Measurements from ENCODE around the gene MEOX1. TPM values are rescaled to one million over a fixed set of nuclear protein-coding genes. Genes with fewer than 3 reads are reported as not detected.

The MEOX1 gene
- total and polyA plus RNA-seq, 2 of the 8 experiments (the other 6 are each of a cell fraction or from before 2014, with no cell fraction given): not detected

DNA sequence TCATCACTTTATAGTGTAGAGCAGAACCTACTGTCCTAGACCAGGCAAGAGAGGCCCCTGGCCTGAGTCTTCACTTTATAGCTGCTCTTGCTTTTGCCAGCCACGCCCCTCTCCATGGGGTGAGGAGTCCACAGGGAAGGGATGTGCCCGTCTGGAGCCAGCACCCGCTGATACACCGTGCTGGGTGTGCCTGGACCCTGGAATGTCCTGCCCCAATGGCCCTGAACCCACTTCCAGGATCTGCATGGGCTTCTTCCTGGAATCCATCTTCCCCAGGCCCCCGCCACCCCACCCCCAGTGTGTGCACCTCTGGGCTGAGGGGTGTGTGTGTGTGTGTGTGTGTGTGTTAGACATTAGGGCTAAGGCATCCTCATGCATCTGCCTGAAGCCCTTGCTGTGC is 44.9 kb downstream of the MEOX1 start:
- Histone ChIP-seq H3K23ac (ENCODE audit: insufficient read length) (no peak overlapping the region), H3K4me2 (ENCODE audit: insufficient read depth in 1 of 2, low read depth in 2 of 2, low read length in 2 of 2) (no peak overlapping the region), H3K4me1 (replicated peaks in 1 of 4; ENCODE audit: control insufficient read depth in 3 of 4, insufficient read depth in 4 of 4, low read length in 3 of 4) (no peaks in the 10 kb centered on the region), H3K79me1 (ENCODE audit: low read depth, low read length) (no peaks in the 10 kb centered on the region), H3K18ac (ENCODE audit: extremely low read depth, low read length) (no peak overlapping the region), H3K9me3 (ENCODE audit: insufficient read depth in 2 of 2, low read depth in 1 of 2, low read length in 1 of 2) (no peaks in the 10 kb centered on the region), H3K56ac (replicated peaks; ENCODE audit: insufficient read length, low read depth, low read length) (no peak overlapping the region), H3K9ac (replicated peaks in 1 of 4; ENCODE audit: extremely low read depth in 1 of 4, low read depth in 3 of 4, low read length in 3 of 4) (no peak overlapping the region), H3K14ac (ENCODE audit: insufficient read length) (no peak overlapping the region), H4K91ac (replicated peaks; ENCODE audit: insufficient read length, low read length) (no peak overlapping the region), H4K20me1 (replicated peaks in 1 of 2; ENCODE audit: control insufficient read depth in 1 of 2, insufficient read depth in 2 of 2, low read length in 2 of 2) (no peaks in the 10 kb centered on the region), H2BK5ac (ENCODE audit: low read depth, low read length) (no peak overlapping the region), H3K27me3 (replicated peaks in 1 of 4; ENCODE audit: control insufficient read depth in 3 of 4, extremely low read depth in 1 of 4, insufficient read depth in 3 of 4, low read length in 3 of 4) (no peaks in the 10 kb centered on the region), H3K23me2 (ENCODE audit: low read depth, low read length) (no peaks in the 10 kb centered on the region; the same call in 1 of the 2 replicates), H3K27ac (ENCODE audit: low read depth, low read length) (no peak overlapping the region), H2AK5ac (ENCODE audit: low read depth, low read length) (no peak overlapping the region), H4K5ac (ENCODE audit: insufficient read length, low read depth, low read length) (no peak overlapping the region), H3K79me2 (ENCODE audit: control insufficient read depth in 1 of 2, insufficient read depth in 2 of 2, low read length in 2 of 2) (no peaks in the 10 kb centered on the region), H3K36me3 (ENCODE audit: control insufficient read depth in 2 of 4, insufficient read depth in 4 of 4, low read length in 3 of 4) (no peaks in the 10 kb centered on the region), H2AFZ (ENCODE audit: low read length) (no peak overlapping the region), H2BK15ac (ENCODE audit: low read length) (no peak overlapping the region), H4K8ac (ENCODE audit: extremely low read depth, insufficient read depth, low read length) (no peak overlapping the region), H2BK20ac (ENCODE audit: low read length) (no peak overlapping the region), H2BK120ac (replicated peaks; ENCODE audit: low read depth, low read length) (no peak overlapping the region), H3K4ac (replicated peaks; ENCODE audit: insufficient read length, low read depth, low read length) (no peak overlapping the region), H3K4me3 (ENCODE audit: extremely low read depth in 1 of 4, insufficient read depth in 2 of 4, low read depth in 3 of 4, low read length in 4 of 4) (no peak overlapping the region), H2BK12ac (ENCODE audit: low read depth, low read length) (no peak overlapping the region)
- no peak for DNase-seq (ENCODE audit: low read depth in 1 of 2, low spot score in 2 of 2)
- POLR2A ChIA-PET (ENCODE audit: partially characterized antibody): interaction anchor here (1.2 kb wide), 1 partner anchor 18 kb away, joined by 4 read pairs; no protein-coding TSS in a partner anchor
- whole genome bisulfite sequencing, 2 experiments (ENCODE audit: extremely low coverage in 1 of 2, insufficient coverage in 1 of 2, insufficient read length in 1 of 2, insufficient replicate concordance in 2 of 2, low coverage in 1 of 2, low lambda C conversion rate in 2 of 2, missing lambda C conversion rate in 1 of 2): 86% methylated on average over 4 of the region's 5 CpGs; no CpG with 5 or more reads in 1 of the 2 experiments
- no peak for FAIRE-seq
- CTCF ChIA-PET (ENCODE audit: partially characterized antibody): interaction anchor here (0.6 to 2.6 kb wide), 3 partner anchors 29 to 310 kb away, joined by 3 to 8 read pairs (median 3); no protein-coding TSS in a partner anchor
- TF ChIP-seq TBP (IDR thresholded peaks at IDR 0.05; ENCODE audit: low read depth, low read length) (no peak), JUND (IDR thresholded peaks at IDR 0.05; ENCODE audit: low read length) (no peak), BRCA1 (IDR thresholded peaks at IDR 0.05; ENCODE audit: low read depth, low read length) (no peak), POLR2AphosphoS5 (IDR thresholded peaks at IDR 0.05; ENCODE audit: low read depth, low read length) (no peak), KDM1A (IDR thresholded peaks at IDR 0.05; ENCODE audit: borderline replicate concordance, low read length) (no peak), TAF1 (IDR thresholded peaks at IDR 0.05; ENCODE audit: low read depth, low read length) (no peak), CHD2 (IDR thresholded peaks at IDR 0.05; ENCODE audit: low read length) (no peak), POU5F1 (IDR thresholded peaks at IDR 0.05; ENCODE audit: low read depth, low read length) (no peak)
- TF ChIP-seq, protein P1, sequence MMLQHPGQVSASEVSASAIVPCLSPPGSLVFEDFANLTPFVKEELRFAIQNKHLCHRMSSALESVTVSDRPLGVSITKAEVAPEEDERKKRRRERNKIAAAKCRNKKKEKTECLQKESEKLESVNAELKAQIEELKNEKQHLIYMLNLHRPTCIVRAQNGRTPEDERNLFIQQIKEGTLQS (IDR thresholded peaks at IDR 0.05; ENCODE audit: insufficient read depth, low read depth, low read length): no peak
